Spleen (tissue), 11 donors: ENCODE data around the gene PTPRN2. TPM values are rescaled to one million over a fixed set of nuclear protein-coding genes. Genes with fewer than 3 reads are reported as not detected.

Experiments used
- DNase-seq: peaks from one replicate; pipeline ENCODE4 v3.0.0-alpha.2; 2020
- H3K27ac ChIP-seq, 8 donors: fragments of 200-600 bp; sonication (generic) in 7 of 8; 1 replicate in 4 of 8; 2 replicates in 4 of 8; pipeline versions ENCODE4 v1.5.0 to v1.8.0; 2016 to 2021; ENCODE audit warnings: inconsistent platforms in 4 of 8, mild to moderate bottlenecking in 4 of 8, moderate library complexity in 1 of 8
- H3K27me3 ChIP-seq, 7 donors: fragments of 200-600 bp; sonication (generic) in 6 of 7; replicated peaks in 1 of 7; 1 replicate in 4 of 7; 2 replicates in 3 of 7; pipeline versions ENCODE4 v1.5.0 to v1.8.0; 2016 to 2021; ENCODE audit warnings: inconsistent platforms in 3 of 7, mild to moderate bottlenecking in 1 of 7
- H3K36me3 ChIP-seq, 6 donors: fragments of 200-600 bp; sonication (generic) in 5 of 6; 1 replicate in 4 of 6; 2 replicates in 2 of 6; pipeline versions ENCODE4 v1.5.0 to v1.8.0; 2016 to 2021; ENCODE audit warnings: inconsistent platforms in 2 of 6
- H3K4me1 ChIP-seq, 6 donors: fragments of 200-600 bp; sonication (generic) in 5 of 6; 1 replicate in 3 of 6; 2 replicates in 3 of 6; pipeline versions ENCODE4 v1.5.0 to v1.8.0; 2016 to 2021; ENCODE audit warnings: inconsistent platforms in 3 of 6
- H3K4me3 ChIP-seq, 8 donors: fragments of 200-600 bp; sonication (generic) in 7 of 8; 1 replicate in 4 of 8; 2 replicates in 4 of 8; pipeline versions ENCODE4 v1.5.0 to v1.8.0; 2016 to 2021; ENCODE audit warnings: inconsistent platforms in 4 of 8, mild to moderate bottlenecking in 4 of 8, moderate library complexity in 2 of 8
- H3K9me3 ChIP-seq, 8 donors: fragments of 200-600 bp; sonication (generic) in 7 of 8; 1 replicate in 4 of 8; 2 replicates in 4 of 8; pipeline versions ENCODE4 v1.5.0 to v1.8.0; 2016 to 2021; ENCODE audit warnings: inconsistent platforms in 4 of 8
- POLR2A ChIP-seq, 3 donors: fragments of 450-650 bp; IDR thresholded peaks; one replicate each; pipeline ENCODE4 v1.5.1; 2017; ENCODE audit warnings: antibody characterized with exemption in 3 of 3, mild to moderate bottlenecking in 1 of 3
- POLR2AphosphoS5 ChIP-seq, 3 donors: sonication (generic); formaldehyde crosslinking; IDR thresholded peaks; one replicate each; pipeline ENCODE4 v1.5.1; 2017; ENCODE audit warnings: antibody characterized with exemption in 3 of 3
- WGBS, 5 donors: extraction: QIAGEN DNeasy Blood & Tissue Kit in 3 of 5; methylation state at CpG; one replicate each; pipeline versions ENCODE4 v1.1.5 to v1.1.7; 2013 to 2018; 5-methylcytosine and 5-hydroxymethylcytosine counted together
- intact Hi-C: fragments of 100-400 bp; cut with DNase I; formaldehyde crosslinking; loops from one replicate; pipeline ENCODE4 v1.15.0; 2023; ENCODE audit warnings: low total_unique reads
- polyA plus RNA-seq, 3 donors: library from polyadenylated mRNA; stranded (reverse); fragments of 200-250 nt; gene quantifications; one replicate each; pipeline ENCODE4 v1.2.1, GENCODE V29; 2013
- total RNA-seq, 7 donors: library from RNA; depleted of rRNA in 3 of 7; stranded (reverse); fragments of >200 nt in 3 of 7; fragmentation: NEBNext Ultra II Directional in 4 of 7; extraction: Animal tissue kit (Norgen Biotek cat#: 25700) in 4 of 7; gene quantifications; one replicate each; pipeline versions ENCODE4 v1.1.0 to v1.2.1, GENCODE V29; 2016 to 2021
- TF ChIP-seq, protein P1 (sequence below), 11 experiments: fragments of 200-600 bp in 7 of 11; fragments of 450-650 bp in 4 of 11; sonication (generic) in 4 of 11; IDR thresholded peaks in 8 of 11; conservative IDR thresholded peaks in 3 of 11; 1 replicate in 7 of 11; 2 replicates in 4 of 11; pipeline versions ENCODE4 v1.4.0 to v1.8.0; 2016 to 2021; ENCODE audit warnings: antibody characterized with exemption in 11 of 11, inconsistent platforms in 4 of 11, mild to moderate bottlenecking in 1 of 11
- donor health status: healthy with polysubstance abuse.
- donor health status: DM: no; HTN: no; CAD: no; lungs with moderate emphysema.
- donor health status: DM: no; HTN: no; CAD: no.
- donor health status: Bipolar disorder and iron deficiency.
- donor health status: healthy.
- donor health status: DM: no; HTN: no; CAD: no.
- donor health status: DM: yes; HTN: yes; CAD: no.

PTPRN2 gene
- total and polyA plus RNA-seq, 10 donors, result 7.0 to 22.8 (median 16.8) TPM

DNA sequence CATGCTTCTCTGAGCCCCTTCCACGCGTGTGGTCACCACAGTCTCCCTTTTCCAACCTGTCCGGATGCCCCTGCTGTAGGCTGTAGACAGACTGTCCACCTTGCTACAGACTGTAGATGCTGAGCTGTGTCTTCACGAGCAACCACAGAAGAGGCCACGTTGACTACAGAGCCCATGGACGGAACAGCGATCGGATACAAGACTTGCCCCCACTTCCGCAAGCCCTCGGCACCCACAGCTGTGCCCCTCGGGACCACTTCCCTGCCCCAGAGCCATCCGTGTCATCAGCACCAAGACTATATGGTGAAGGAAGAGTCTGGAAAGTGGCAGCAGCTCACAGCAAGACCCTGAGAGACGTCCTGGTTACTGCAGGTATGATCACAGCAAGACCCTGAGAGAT, 759.4 kb downstream of the PTPRN2 start:
- WGBS, 5 donors, result 78 to 95% (median 90%) methylated on average over 8 to 13 of the region's 13 CpGs
- peak; percentile 47 for DNase-seq
- no peak overlapping the region for H3K27ac ChIP-seq
- H3K9me3 ChIP-seq, result peaks cover 0 to 5% (median 0%) of the 10 kb centered on the region in 8 donors
- TF ChIP-seq, protein P1, sequence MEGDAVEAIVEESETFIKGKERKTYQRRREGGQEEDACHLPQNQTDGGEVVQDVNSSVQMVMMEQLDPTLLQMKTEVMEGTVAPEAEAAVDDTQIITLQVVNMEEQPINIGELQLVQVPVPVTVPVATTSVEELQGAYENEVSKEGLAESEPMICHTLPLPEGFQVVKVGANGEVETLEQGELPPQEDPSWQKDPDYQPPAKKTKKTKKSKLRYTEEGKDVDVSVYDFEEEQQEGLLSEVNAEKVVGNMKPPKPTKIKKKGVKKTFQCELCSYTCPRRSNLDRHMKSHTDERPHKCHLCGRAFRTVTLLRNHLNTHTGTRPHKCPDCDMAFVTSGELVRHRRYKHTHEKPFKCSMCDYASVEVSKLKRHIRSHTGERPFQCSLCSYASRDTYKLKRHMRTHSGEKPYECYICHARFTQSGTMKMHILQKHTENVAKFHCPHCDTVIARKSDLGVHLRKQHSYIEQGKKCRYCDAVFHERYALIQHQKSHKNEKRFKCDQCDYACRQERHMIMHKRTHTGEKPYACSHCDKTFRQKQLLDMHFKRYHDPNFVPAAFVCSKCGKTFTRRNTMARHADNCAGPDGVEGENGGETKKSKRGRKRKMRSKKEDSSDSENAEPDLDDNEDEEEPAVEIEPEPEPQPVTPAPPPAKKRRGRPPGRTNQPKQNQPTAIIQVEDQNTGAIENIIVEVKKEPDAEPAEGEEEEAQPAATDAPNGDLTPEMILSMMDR (IDR thresholded peaks at IDR 0.05 in 8 of 11, conservative IDR thresholded peaks at IDR 0.05 in 3 of 11), result no peak
- TF ChIP-seq POLR2AphosphoS5 (IDR thresholded peaks at IDR 0.05) (no peak), POLR2A (IDR thresholded peaks at IDR 0.05) (no peak)
- peaks cover 0 to 15% (median 0%) of the 10 kb centered on the region in 7 donors for H3K27me3 ChIP-seq
- intact Hi-C loops, result no loop called here
- H3K4me3 ChIP-seq, result no peak overlapping the region
- H3K36me3 ChIP-seq, result no peaks in the 10 kb centered on the region
- H3K4me1 ChIP-seq, result no peaks in the 10 kb centered on the region

DNA sequence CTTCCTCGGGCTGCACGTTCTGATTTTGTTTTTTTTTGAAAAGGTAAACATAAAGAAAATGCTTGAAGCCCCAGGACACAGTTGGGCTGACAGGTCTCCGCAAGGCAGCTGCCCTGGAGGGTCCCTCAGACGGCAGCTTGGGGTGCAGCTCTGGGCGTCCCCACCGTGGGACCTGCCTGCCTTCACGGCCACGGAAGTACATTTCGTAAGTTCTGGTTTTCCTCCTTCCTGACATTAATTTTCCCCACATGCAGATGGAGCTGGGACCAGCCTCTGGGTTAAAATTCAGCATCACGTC, 759.8 kb downstream of the PTPRN2 start:
- Histone ChIP-seq H3K9me3 (peaks cover 0 to 5% (median 0%) of the 10 kb centered on the region in 8 donors), H3K4me3 (no peak overlapping the region), H3K36me3 (no peaks in the 10 kb centered on the region), H3K4me1 (no peaks in the 10 kb centered on the region), H3K27ac (no peak overlapping the region), H3K27me3 (peaks cover 0 to 15% (median 0%) of the 10 kb centered on the region in 7 donors)
- intact Hi-C loops, result no loop called here
- no peak for DNase-seq
- TF ChIP-seq POLR2AphosphoS5 (IDR thresholded peaks at IDR 0.05), result no peak
- WGBS, 5 donors, result 63 to 73% (median 64%) methylated on average over 9 to 10 of the region's 10 CpGs

DNA sequence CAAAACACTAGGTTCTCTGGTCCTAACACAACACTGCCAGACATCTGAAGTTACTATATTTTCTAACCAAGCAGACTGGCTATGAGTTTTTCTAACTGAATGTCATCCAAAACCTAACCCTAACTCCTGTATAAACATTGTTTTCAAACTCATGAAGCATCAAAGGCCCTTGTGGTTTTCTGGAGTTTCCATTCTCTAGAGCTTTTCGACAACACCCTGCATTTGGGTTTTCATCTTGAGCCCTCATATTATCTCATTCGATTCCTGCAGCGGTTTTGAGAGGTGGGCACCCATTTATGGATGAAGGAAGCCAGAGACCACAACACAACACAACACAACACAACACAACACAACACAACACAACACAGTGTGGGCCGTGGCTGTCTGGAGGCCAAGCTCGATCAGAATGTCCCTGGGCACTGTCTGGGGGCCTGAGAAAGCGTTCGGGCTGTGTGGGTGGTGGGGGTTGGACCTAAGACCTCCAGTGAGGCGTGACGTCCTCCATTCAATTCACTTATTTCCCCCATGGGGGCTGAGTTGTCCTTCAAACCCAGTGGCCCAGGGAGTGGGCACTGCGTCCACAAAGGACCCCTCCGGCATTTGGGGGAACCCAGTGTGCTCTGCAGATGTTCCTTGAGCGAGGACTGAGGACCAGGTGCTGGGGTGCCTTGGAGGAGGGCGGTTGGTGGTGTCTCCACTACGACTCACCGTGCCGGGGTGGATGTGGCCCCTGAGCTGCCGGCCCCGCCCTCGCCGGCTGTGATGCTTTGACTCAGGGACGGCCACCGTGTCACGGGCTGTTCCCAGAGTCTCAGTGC, 760.4 kb downstream of the PTPRN2 start:
- DNase-seq, result peak; percentile 54
- WGBS, 5 donors, result 80 to 90% (median 84%) methylated on average over 23 of the region's 23 CpGs
- H3K4me1 ChIP-seq, result no peaks in the 10 kb centered on the region
- peaks cover 0 to 5% (median 0%) of the 10 kb centered on the region in 8 donors for H3K9me3 ChIP-seq
- TF ChIP-seq, protein P1 (IDR thresholded peaks at IDR 0.05 in 8 of 11, conservative IDR thresholded peaks at IDR 0.05 in 3 of 11), result no peak
- TF ChIP-seq POLR2A (IDR thresholded peaks at IDR 0.05), result no peak
- TF ChIP-seq POLR2AphosphoS5 (IDR thresholded peaks at IDR 0.05), result no peak
- no peak overlapping the region for H3K27ac ChIP-seq
- no peaks in the 10 kb centered on the region for H3K36me3 ChIP-seq
- peaks cover 0 to 15% (median 0%) of the 10 kb centered on the region in 7 donors for H3K27me3 ChIP-seq
- intact Hi-C loops, result no loop called here
- H3K4me3 ChIP-seq, result no peak overlapping the region

DNA sequence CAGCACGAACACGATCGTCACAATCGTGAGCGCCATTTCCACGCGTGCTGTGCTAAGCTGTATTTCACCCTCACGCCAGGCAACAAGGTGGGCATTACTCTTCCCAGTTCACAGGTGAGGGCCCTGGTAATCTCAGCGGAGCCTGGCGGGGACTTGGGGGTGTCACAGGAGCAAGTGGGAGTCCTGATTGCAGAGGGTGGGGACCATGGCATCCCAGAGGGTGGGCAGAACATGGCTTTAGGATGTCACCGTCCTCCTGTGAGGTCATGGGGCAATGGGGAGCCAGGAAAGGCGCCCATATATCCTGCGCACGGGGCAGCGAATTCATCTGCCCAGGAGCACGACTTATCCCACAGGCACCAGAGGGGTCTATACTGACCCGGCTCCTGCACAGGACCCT, 761.1 kb downstream of the PTPRN2 start:
- peak; percentile 56 for DNase-seq
- H3K9me3 ChIP-seq, result peaks cover 0 to 5% (median 0%) of the 10 kb centered on the region in 8 donors
- no peak overlapping the region for H3K4me3 ChIP-seq
- WGBS, 5 donors, result 94 to 97% (median 95%) methylated on average over 17 of the region's 17 CpGs
- no peaks in the 10 kb centered on the region for H3K36me3 ChIP-seq
- intact Hi-C loops, result no loop called here
- TF ChIP-seq, protein P1 (IDR thresholded peaks at IDR 0.05 in 8 of 11, conservative IDR thresholded peaks at IDR 0.05 in 3 of 11), result no peak
- no peak for TF ChIP-seq POLR2AphosphoS5 (IDR thresholded peaks at IDR 0.05)
- TF ChIP-seq POLR2A (IDR thresholded peaks at IDR 0.05), result no peak
- peaks cover 0 to 15% (median 0%) of the 10 kb centered on the region in 7 donors for H3K27me3 ChIP-seq
- H3K4me1 ChIP-seq, result no peaks in the 10 kb centered on the region
- H3K27ac ChIP-seq, result no peak overlapping the region
